NCI-H1694 treated with DMSO at 0.1 percent for 48 hours (cell line): ENCODE data around the gene EEF1AKMT1.

Experiments used
- DNase-seq: peaks from one replicate; lab custom pipeline; 2025; lab: John Stamatoyannopoulos, UW

EEF1AKMT1 gene

GRCh38 chr13:20773194-20774080 lies at the start of gene EEF1AKMT1:
EEF1AKMT1 (minus strand) TSS chr13:20773961; CDS start chr13:20757598, 16,363 bp downstream.
- DNase-seq: peak; percentile 75

- no peak for DNase-seq
Observed at GRCh38 chr13:20823071-20823470, 49.3 kb upstream of the EEF1AKMT1 start.

GRCh38 chr13:20822406-20822805 lies 48.6 kb upstream of the EEF1AKMT1 start:
- peak; percentile 0 for DNase-seq

GRCh38 chr13:20819715-20820114 lies 46.0 kb upstream of the EEF1AKMT1 start:
- DNase-seq: no peak

- no peak for DNase-seq
Observed at GRCh38 chr13:20815464-20815863, 41.7 kb upstream of the EEF1AKMT1 start.

GRCh38 chr13:20814224-20814910 lies 40.6 kb upstream of the EEF1AKMT1 start:
- no peak for DNase-seq

- no peak for DNase-seq
Observed at GRCh38 chr13:20812890-20813289, 39.1 kb upstream of the EEF1AKMT1 start.

GRCh38 chr13:20810808-20811207 lies 37.0 kb upstream of the EEF1AKMT1 start:
- DNase-seq: no peak

- DNase-seq: no peak
Observed at GRCh38 chr13:20808874-20809273, 35.1 kb upstream of the EEF1AKMT1 start.

- no peak for DNase-seq
Observed at GRCh38 chr13:20803180-20803965, 29.6 kb upstream of the EEF1AKMT1 start.

- no peak for DNase-seq
Observed at GRCh38 chr13:20801707-20802106, 27.9 kb upstream of the EEF1AKMT1 start.

GRCh38 chr13:20799726-20800416 lies 26.1 kb upstream of the EEF1AKMT1 start:
- DNase-seq: no peak

GRCh38 chr13:20798027-20798426 lies 24.3 kb upstream of the EEF1AKMT1 start:
- DNase-seq: no peak

GRCh38 chr13:20796791-20797508 lies 23.2 kb upstream of the EEF1AKMT1 start:
- DNase-seq: no peak

- DNase-seq: no peak
Observed at GRCh38 chr13:20789665-20790064, 15.9 kb upstream of the EEF1AKMT1 start.

GRCh38 chr13:20788312-20788711 lies 14.6 kb upstream of the EEF1AKMT1 start:
- DNase-seq: no peak

GRCh38 chr13:20787180-20787579 lies 13.4 kb upstream of the EEF1AKMT1 start:
- no peak for DNase-seq

GRCh38 chr13:20782116-20782708 lies 8.5 kb upstream of the EEF1AKMT1 start:
- DNase-seq: no peak

- DNase-seq: no peak
Observed at GRCh38 chr13:20780317-20780716, 6.6 kb upstream of the EEF1AKMT1 start.

GRCh38 chr13:20779405-20779804 lies 5.6 kb upstream of the EEF1AKMT1 start:
- no peak for DNase-seq

GRCh38 chr13:20778311-20778710 lies 4.5 kb upstream of the EEF1AKMT1 start:
- DNase-seq: no peak
